Natural killer cell (primary cell): ENCODE data around the gene REXO2. TPM values are rescaled to one million over a fixed set of nuclear protein-coding genes. Genes with fewer than 3 reads are reported as not detected.

Source experiments
- ATAC-seq, 3 donors: fragments of 150-1000 bp in 2 of 3; fragments of 200-7000 bp in 1 of 3; cut with Tn5 transposase; 1 replicate in 1 of 3; 2 replicates in 2 of 3; pipeline ENCODE4 v1.10.0; 2021; ENCODE audit warnings: mild to moderate bottlenecking in 2 of 3, moderate library complexity in 2 of 3
- DNase-seq, 2 donors: peaks; one replicate each; pipeline versions ENCODE4 v3.0.0 to v3.0.0-alpha.2; 2013 to 2021; ENCODE audit warnings: mixed read lengths in 1 of 2
- H3K27ac ChIP-seq: one replicate; pipeline ENCODE4 v1.5.1; 2013; ENCODE audit warnings: mild to moderate bottlenecking, low read length
- H3K27me3 ChIP-seq: one replicate; pipeline ENCODE4 v1.6.1; 2013; ENCODE audit warnings: low read length; ENCODE audit not compliant: control insufficient read depth, insufficient read depth
- H3K36me3 ChIP-seq: one replicate; pipeline ENCODE4 v1.6.1; 2013; ENCODE audit warnings: low read length; ENCODE audit not compliant: control insufficient read depth, insufficient read depth
- H3K4me1 ChIP-seq: one replicate; pipeline ENCODE4 v1.6.1; 2013; ENCODE audit warnings: low read length; ENCODE audit not compliant: control insufficient read depth, insufficient read depth
- H3K4me3 ChIP-seq: one replicate; pipeline ENCODE4 v1.5.1; 2013; ENCODE audit warnings: low read length
- H3K9me3 ChIP-seq: one replicate; pipeline ENCODE4 v1.6.1; 2013; ENCODE audit warnings: low read length; ENCODE audit not compliant: control insufficient read depth, insufficient read depth
- H3K27ac Mint-ChIP-seq, 2 donors: one replicate each; pipeline ENCODE4 v1.8.0; 2022; ENCODE audit warnings: mild to moderate bottlenecking in 2 of 2, mixed read lengths in 2 of 2, moderate library complexity in 1 of 2
- H3K27me3 Mint-ChIP-seq, 2 donors: one replicate each; pipeline ENCODE4 v1.8.0; 2022; ENCODE audit warnings: low read depth in 2 of 2, mixed read lengths in 2 of 2
- H3K36me3 Mint-ChIP-seq: one replicate; pipeline ENCODE4 v1.8.0; 2022; ENCODE audit warnings: mixed read lengths
- H3K4me1 Mint-ChIP-seq, 2 donors: one replicate each; pipeline ENCODE4 v1.8.0; 2022; ENCODE audit warnings: mixed read lengths in 2 of 2
- H3K4me3 Mint-ChIP-seq: one replicate; pipeline ENCODE4 v1.8.0; 2022; ENCODE audit warnings: mild to moderate bottlenecking, moderate library complexity, mixed read lengths
- H3K9me3 Mint-ChIP-seq, 2 donors: one replicate each; pipeline ENCODE4 v1.8.0; 2022; ENCODE audit warnings: mixed read lengths in 2 of 2
- WGBS: methylation state at CpG from one replicate; pipeline ENCODE4 v1.1.7; 2013; ENCODE audit warnings: missing lambda C conversion rate; ENCODE audit not compliant: insufficient coverage; 5-methylcytosine and 5-hydroxymethylcytosine counted together
- intact Hi-C: fragments of 100-400 bp; cut with micrococcal nuclease; formaldehyde crosslinking; loops from one replicate; pipeline ENCODE4 v1.14.2; 2022
- total RNA-seq, 4 donors: library from RNA; stranded (reverse); fragments of 120-200 nt in 1 of 4; gene quantifications; one replicate each; pipeline versions ENCODE4 v1.2.3 to v1.2.4, GENCODE V29; 2013 to 2022
- TF ChIP-seq, protein P1 (sequence below): fragments of 200-600 bp; IDR thresholded peaks from one replicate; pipeline ENCODE4 v1.8.0; 2022; ENCODE audit warnings: antibody characterized with exemption

The REXO2 gene
- total RNA-seq, 3 donors from 2014 or later (not counting 1 experiment from before 2014, with no cell fraction given): 21.4 to 32.8 (median 24.7) TPM

- Mint-ChIP-seq H3K4me1 (peaks cover 30 to 32% of the 10 kb centered on the region in 2 donors), H3K4me3 (no peak overlapping the region), H3K27ac (no peak overlapping the region), H3K36me3 (no peaks in the 10 kb centered on the region), H3K27me3 (no peaks in the 10 kb centered on the region), H3K9me3 (no peaks in the 10 kb centered on the region)
- H3K4me3 ChIP-seq: no peak overlapping the region
- no peaks in the 10 kb centered on the region for H3K36me3 ChIP-seq
- TF ChIP-seq, protein P1, sequence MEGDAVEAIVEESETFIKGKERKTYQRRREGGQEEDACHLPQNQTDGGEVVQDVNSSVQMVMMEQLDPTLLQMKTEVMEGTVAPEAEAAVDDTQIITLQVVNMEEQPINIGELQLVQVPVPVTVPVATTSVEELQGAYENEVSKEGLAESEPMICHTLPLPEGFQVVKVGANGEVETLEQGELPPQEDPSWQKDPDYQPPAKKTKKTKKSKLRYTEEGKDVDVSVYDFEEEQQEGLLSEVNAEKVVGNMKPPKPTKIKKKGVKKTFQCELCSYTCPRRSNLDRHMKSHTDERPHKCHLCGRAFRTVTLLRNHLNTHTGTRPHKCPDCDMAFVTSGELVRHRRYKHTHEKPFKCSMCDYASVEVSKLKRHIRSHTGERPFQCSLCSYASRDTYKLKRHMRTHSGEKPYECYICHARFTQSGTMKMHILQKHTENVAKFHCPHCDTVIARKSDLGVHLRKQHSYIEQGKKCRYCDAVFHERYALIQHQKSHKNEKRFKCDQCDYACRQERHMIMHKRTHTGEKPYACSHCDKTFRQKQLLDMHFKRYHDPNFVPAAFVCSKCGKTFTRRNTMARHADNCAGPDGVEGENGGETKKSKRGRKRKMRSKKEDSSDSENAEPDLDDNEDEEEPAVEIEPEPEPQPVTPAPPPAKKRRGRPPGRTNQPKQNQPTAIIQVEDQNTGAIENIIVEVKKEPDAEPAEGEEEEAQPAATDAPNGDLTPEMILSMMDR: no peak
- peaks cover 7% of the 10 kb centered on the region for H3K4me1 ChIP-seq
- ATAC-seq (no peak), DNase-seq (no peak)
- no peaks in the 10 kb centered on the region for H3K27me3 ChIP-seq
- no peaks in the 10 kb centered on the region for H3K9me3 ChIP-seq
- intact Hi-C loops: no loop called here
- no peak overlapping the region for H3K27ac ChIP-seq
These were observed 42.4 kb upstream of the REXO2 start for GRCh38 chr11:114396916-114397315.

GRCh38 chr11:114397349-114397982 is 41.8 kb upstream of the REXO2 start:
- H3K27ac ChIP-seq: no peak overlapping the region
- Mint-ChIP-seq H3K36me3 (no peaks in the 10 kb centered on the region), H3K4me3 (no peak overlapping the region), H3K27ac (no peak overlapping the region), H3K27me3 (no peaks in the 10 kb centered on the region), H3K9me3 (no peaks in the 10 kb centered on the region), H3K4me1 (peaks cover 33 to 36% of the 10 kb centered on the region in 2 donors)
- H3K36me3 ChIP-seq: no peaks in the 10 kb centered on the region
- ATAC-seq (no peak), DNase-seq (no peak)
- intact Hi-C loops: no loop called here
- peaks cover 7% of the 10 kb centered on the region for H3K4me1 ChIP-seq
- TF ChIP-seq, protein P1: no peak
- no peaks in the 10 kb centered on the region for H3K9me3 ChIP-seq
- no peak overlapping the region for H3K4me3 ChIP-seq
- no peaks in the 10 kb centered on the region for H3K27me3 ChIP-seq
- WGBS: 100% methylated on average over 1 of the region's 2 CpGs

DNA sequence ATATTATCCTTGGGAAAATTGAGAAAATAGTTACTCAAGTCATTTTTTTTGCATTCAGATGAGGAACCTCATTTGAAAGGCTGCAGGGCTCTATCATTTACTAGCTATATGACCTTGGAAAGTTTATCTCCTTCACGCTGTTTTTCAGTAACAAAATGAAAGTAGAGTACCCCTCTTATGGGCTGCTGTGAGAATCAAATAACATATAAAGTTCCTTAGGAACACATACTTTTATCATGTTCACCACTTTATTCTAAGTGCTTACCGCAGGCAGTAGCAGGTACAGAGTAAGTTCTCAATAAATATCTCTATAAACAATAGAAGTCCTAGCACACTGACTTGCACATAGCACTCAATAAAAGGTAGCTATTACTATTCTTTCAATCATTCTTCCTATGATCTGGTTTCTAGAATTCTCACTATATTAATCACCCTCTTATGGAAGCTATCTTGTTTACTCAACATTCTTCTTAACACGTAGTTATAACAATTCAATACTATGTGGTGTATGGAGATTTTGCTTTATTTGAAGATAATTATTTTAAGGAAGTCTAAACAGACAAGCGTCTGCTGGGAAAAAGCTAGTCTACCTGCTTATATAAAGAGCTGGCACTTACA is 40.9 kb upstream of the REXO2 start:
- H3K9me3 ChIP-seq: no peaks in the 10 kb centered on the region
- H3K36me3 Mint-ChIP-seq: no peaks in the 10 kb centered on the region
- H3K4me3 Mint-ChIP-seq: peak overlapping the region; percentile 96
- no peaks in the 10 kb centered on the region for H3K9me3 Mint-ChIP-seq
- H3K4me1 ChIP-seq: peaks cover 7% of the 10 kb centered on the region
- H3K4me1 Mint-ChIP-seq: peaks cover 34 to 36% of the 10 kb centered on the region in 2 donors
- TF ChIP-seq, protein P1: no peak
- no peak overlapping the region for H3K4me3 ChIP-seq
- intact Hi-C loops: no loop called here
- 100% methylated on average over 2 of the region's 4 CpGs for WGBS
- H3K27me3 Mint-ChIP-seq: no peaks in the 10 kb centered on the region
- H3K27ac ChIP-seq: no peak overlapping the region
- no peaks in the 10 kb centered on the region for H3K27me3 ChIP-seq
- ATAC-seq: no peak
- peak overlapping the region; percentile 98 to 99 for H3K27ac Mint-ChIP-seq
- H3K36me3 ChIP-seq: peaks cover 2% of the 10 kb centered on the region
- no peak for DNase-seq
